ENCODE data around the gene SFTA2.

DNA sequence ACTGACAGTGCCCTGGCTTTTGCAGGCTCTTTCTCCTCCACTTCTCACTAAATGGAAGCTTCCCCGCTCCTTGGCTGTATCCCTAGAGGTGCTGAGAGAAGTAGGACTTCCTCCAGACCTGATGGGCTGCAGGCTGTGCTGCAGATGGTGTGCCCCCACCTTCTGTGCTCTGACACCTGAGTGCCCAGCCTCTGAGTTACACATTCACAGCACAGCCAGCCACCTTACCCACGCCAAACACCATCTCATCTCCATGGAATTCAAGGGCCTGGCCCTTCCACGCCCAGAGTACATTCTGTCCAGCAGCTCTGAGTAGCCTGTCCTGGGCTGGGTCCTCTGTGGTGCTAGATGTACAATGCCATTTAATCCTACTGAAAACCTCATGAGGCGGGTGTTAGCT lies 5.3 kb downstream of the SFTA2 start:
- TF ChIP-seq SIN3A (IDR thresholded peaks at IDR 0.05; ENCODE audit: low read depth): no peak
- TF ChIP-seq, protein P1, sequence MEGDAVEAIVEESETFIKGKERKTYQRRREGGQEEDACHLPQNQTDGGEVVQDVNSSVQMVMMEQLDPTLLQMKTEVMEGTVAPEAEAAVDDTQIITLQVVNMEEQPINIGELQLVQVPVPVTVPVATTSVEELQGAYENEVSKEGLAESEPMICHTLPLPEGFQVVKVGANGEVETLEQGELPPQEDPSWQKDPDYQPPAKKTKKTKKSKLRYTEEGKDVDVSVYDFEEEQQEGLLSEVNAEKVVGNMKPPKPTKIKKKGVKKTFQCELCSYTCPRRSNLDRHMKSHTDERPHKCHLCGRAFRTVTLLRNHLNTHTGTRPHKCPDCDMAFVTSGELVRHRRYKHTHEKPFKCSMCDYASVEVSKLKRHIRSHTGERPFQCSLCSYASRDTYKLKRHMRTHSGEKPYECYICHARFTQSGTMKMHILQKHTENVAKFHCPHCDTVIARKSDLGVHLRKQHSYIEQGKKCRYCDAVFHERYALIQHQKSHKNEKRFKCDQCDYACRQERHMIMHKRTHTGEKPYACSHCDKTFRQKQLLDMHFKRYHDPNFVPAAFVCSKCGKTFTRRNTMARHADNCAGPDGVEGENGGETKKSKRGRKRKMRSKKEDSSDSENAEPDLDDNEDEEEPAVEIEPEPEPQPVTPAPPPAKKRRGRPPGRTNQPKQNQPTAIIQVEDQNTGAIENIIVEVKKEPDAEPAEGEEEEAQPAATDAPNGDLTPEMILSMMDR (IDR thresholded peaks at IDR 0.05 in 2 of 3, conservative IDR thresholded peaks at IDR 0.05 in 1 of 3; ENCODE audit: borderline replicate concordance in 1 of 3, insufficient read depth in 1 of 3, low read depth in 2 of 3, low read length in 2 of 3): no peak
- TF ChIP-seq POLR2A (IDR thresholded peaks at IDR 0.05; ENCODE audit: borderline replicate concordance, extremely low read depth, insufficient read depth, insufficient read length): no peak
- TF ChIP-seq, protein P2, sequence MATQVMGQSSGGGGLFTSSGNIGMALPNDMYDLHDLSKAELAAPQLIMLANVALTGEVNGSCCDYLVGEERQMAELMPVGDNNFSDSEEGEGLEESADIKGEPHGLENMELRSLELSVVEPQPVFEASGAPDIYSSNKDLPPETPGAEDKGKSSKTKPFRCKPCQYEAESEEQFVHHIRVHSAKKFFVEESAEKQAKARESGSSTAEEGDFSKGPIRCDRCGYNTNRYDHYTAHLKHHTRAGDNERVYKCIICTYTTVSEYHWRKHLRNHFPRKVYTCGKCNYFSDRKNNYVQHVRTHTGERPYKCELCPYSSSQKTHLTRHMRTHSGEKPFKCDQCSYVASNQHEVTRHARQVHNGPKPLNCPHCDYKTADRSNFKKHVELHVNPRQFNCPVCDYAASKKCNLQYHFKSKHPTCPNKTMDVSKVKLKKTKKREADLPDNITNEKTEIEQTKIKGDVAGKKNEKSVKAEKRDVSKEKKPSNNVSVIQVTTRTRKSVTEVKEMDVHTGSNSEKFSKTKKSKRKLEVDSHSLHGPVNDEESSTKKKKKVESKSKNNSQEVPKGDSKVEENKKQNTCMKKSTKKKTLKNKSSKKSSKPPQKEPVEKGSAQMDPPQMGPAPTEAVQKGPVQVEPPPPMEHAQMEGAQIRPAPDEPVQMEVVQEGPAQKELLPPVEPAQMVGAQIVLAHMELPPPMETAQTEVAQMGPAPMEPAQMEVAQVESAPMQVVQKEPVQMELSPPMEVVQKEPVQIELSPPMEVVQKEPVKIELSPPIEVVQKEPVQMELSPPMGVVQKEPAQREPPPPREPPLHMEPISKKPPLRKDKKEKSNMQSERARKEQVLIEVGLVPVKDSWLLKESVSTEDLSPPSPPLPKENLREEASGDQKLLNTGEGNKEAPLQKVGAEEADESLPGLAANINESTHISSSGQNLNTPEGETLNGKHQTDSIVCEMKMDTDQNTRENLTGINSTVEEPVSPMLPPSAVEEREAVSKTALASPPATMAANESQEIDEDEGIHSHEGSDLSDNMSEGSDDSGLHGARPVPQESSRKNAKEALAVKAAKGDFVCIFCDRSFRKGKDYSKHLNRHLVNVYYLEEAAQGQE (IDR thresholded peaks at IDR 0.05; ENCODE audit: low read depth): no peak
